Spleen (tissue), 7 donors: ENCODE measurements around the gene ZNF780B.

Experiments used
- POLR2AphosphoS5 ChIP-seq, 3 donors: sonication (generic); formaldehyde crosslinking; IDR thresholded peaks; one replicate each; pipeline ENCODE4 v1.5.1; 2017; ENCODE audit warnings: antibody characterized with exemption in 3 of 3
- TF ChIP-seq, protein P1 (sequence below), 11 experiments: fragments of 200-600 bp in 7 of 11; fragments of 450-650 bp in 4 of 11; sonication (generic) in 4 of 11; IDR thresholded peaks in 8 of 11; conservative IDR thresholded peaks in 3 of 11; 1 replicate in 7 of 11; 2 replicates in 4 of 11; pipeline versions ENCODE4 v1.4.0 to v1.8.0; 2016 to 2021; ENCODE audit warnings: antibody characterized with exemption in 11 of 11, inconsistent platforms in 4 of 11, mild to moderate bottlenecking in 1 of 11
- donor health status: DM: no; HTN: no; CAD: no; lungs with moderate emphysema.
- donor health status: DM: no; HTN: no; CAD: no.
- donor health status: DM: no; HTN: no; CAD: no.

DNA sequence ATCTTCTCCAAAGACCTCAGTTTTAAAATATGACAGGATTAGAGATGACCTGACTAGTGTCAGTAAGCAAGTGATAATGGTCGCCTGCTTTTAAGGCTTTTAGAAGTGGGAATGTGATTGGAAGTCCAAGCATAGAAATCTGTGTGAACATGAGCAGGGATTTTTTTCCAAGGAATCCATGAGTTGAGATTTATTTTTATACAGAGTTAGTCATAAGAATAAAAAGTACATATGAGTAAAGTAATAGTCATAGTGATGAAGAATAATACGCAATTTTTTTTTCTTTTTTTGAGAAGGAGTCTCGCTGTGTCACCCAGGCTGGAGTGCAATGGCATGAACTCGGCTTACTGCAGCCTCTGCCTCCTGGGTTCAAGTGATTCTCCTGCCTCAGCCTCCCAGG is 57.5 kb downstream of the ZNF780B start:
- TF ChIP-seq, protein P1, sequence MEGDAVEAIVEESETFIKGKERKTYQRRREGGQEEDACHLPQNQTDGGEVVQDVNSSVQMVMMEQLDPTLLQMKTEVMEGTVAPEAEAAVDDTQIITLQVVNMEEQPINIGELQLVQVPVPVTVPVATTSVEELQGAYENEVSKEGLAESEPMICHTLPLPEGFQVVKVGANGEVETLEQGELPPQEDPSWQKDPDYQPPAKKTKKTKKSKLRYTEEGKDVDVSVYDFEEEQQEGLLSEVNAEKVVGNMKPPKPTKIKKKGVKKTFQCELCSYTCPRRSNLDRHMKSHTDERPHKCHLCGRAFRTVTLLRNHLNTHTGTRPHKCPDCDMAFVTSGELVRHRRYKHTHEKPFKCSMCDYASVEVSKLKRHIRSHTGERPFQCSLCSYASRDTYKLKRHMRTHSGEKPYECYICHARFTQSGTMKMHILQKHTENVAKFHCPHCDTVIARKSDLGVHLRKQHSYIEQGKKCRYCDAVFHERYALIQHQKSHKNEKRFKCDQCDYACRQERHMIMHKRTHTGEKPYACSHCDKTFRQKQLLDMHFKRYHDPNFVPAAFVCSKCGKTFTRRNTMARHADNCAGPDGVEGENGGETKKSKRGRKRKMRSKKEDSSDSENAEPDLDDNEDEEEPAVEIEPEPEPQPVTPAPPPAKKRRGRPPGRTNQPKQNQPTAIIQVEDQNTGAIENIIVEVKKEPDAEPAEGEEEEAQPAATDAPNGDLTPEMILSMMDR (IDR thresholded peaks at IDR 0.05 in 8 of 11, conservative IDR thresholded peaks at IDR 0.05 in 3 of 11) = no peak
- TF ChIP-seq POLR2AphosphoS5 (IDR thresholded peaks at IDR 0.05) = no peak
